B cell (primary cell): ENCODE measurements around the gene A1BG.

ENCODE experiments used
- CTCF ChIP-seq: fragments of 200-600 bp; IDR thresholded peaks from one replicate; pipeline ENCODE4 v1.8.0; 2022; ENCODE audit warnings: antibody characterized with exemption, mild to moderate bottlenecking
- EZH2 ChIP-seq: IDR thresholded peaks from 2 replicates; pipeline ENCODE4 v1.6.1; 2012; ENCODE audit warnings: borderline replicate concordance, low read depth, mild to moderate bottlenecking, moderate library complexity, low read length; ENCODE audit not compliant: insufficient read depth, poor library complexity, severe bottlenecking

GRCh38 chr19:58395979-58396627, 42.8 kb upstream of the A1BG start:
- TF ChIP-seq CTCF (no peak), EZH2 (no peak)
